Neural cell (in vitro differentiated cells): ENCODE data around the gene MYOF.

ENCODE experiments used
- CTCF ChIP-seq: fragments of 450-650 bp; IDR thresholded peaks from 2 replicates; pipeline ENCODE4 v1.5.1; 2014; ENCODE audit warnings: antibody characterized with exemption, mild to moderate bottlenecking, moderate library complexity; ENCODE audit not compliant: poor library complexity, severe bottlenecking
- EP300 ChIP-seq: fragments of 450-650 bp; conservative IDR thresholded peaks from 2 replicates; pipeline ENCODE4 v1.6.1; 2014; ENCODE audit warnings: antibody characterized with exemption, mild to moderate bottlenecking, moderate library complexity; ENCODE audit not compliant: poor library complexity, severe bottlenecking
- EZH2 ChIP-seq: fragments of 200-600, 300-800 bp; shearing (Covaris generic), sonication (generic); IDR thresholded peaks from 2 replicates; pipeline ENCODE4 v1.6.1; 2014; ENCODE audit warnings: antibody characterized with exemption, low read length, borderline replicate concordance, mild to moderate bottlenecking; ENCODE audit not compliant: insufficient read depth, poor library complexity, severe bottlenecking
- POLR2AphosphoS5 ChIP-seq: IDR thresholded peaks from 2 replicates; pipeline ENCODE4 v1.6.1; 2012
- SMC3 ChIP-seq: fragments of 450-650 bp; conservative IDR thresholded peaks from 2 replicates; pipeline ENCODE4 v1.6.1; 2014; ENCODE audit warnings: antibody characterized with exemption, mild to moderate bottlenecking, moderate library complexity; ENCODE audit not compliant: poor library complexity
- TAF1 ChIP-seq: IDR thresholded peaks from 2 replicates; pipeline ENCODE4 v1.6.1; 2012; ENCODE audit warnings: low read depth
- TF ChIP-seq, protein P1 (sequence below): IDR thresholded peaks from 2 replicates; pipeline ENCODE4 v1.6.1; 2012; ENCODE audit warnings: borderline replicate concordance

DNA sequence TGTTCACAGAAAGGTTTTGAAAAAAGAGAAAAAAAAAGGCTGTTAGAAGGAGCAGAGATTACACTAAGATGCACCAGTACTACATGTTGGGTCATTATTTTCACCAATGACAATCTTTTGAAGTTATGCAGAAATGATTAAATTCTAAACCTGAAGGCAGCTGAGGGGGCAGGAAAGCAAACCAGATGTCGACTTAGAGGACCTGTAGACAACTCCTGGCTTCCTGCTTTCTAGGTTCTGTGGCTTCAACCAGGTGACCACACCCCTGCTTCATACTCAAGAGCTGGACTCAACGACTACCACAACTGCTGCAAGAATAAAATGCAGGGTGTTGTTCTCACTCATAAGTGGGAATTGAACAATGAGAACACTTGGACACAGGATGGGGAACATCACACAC is 30.0 kb downstream of the MYOF start:
- no peak for TF ChIP-seq CTCF
- TF ChIP-seq, protein P1, sequence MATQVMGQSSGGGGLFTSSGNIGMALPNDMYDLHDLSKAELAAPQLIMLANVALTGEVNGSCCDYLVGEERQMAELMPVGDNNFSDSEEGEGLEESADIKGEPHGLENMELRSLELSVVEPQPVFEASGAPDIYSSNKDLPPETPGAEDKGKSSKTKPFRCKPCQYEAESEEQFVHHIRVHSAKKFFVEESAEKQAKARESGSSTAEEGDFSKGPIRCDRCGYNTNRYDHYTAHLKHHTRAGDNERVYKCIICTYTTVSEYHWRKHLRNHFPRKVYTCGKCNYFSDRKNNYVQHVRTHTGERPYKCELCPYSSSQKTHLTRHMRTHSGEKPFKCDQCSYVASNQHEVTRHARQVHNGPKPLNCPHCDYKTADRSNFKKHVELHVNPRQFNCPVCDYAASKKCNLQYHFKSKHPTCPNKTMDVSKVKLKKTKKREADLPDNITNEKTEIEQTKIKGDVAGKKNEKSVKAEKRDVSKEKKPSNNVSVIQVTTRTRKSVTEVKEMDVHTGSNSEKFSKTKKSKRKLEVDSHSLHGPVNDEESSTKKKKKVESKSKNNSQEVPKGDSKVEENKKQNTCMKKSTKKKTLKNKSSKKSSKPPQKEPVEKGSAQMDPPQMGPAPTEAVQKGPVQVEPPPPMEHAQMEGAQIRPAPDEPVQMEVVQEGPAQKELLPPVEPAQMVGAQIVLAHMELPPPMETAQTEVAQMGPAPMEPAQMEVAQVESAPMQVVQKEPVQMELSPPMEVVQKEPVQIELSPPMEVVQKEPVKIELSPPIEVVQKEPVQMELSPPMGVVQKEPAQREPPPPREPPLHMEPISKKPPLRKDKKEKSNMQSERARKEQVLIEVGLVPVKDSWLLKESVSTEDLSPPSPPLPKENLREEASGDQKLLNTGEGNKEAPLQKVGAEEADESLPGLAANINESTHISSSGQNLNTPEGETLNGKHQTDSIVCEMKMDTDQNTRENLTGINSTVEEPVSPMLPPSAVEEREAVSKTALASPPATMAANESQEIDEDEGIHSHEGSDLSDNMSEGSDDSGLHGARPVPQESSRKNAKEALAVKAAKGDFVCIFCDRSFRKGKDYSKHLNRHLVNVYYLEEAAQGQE, result no peak
- no peak for TF ChIP-seq EZH2
- no peak for TF ChIP-seq EP300
- TF ChIP-seq POLR2AphosphoS5, result no peak
- TF ChIP-seq SMC3, result no peak
- TF ChIP-seq TAF1, result no peak
